NK-92 treated with Interleukin-12 subunit alpha and Interleukin-12 subunit beta, amount 100 ng/mL, for 24 hours (cell line): Measurements from ENCODE around the gene DOCK10.

Source experiments
- DNase-seq: peaks from one replicate; lab custom pipeline; 2025; lab: John Stamatoyannopoulos, UW

The DOCK10 gene

GRCh38 chr2:224881846-224882245, 160.4 kb downstream of the DOCK10 start:
- DNase-seq, result no peak

GRCh38 chr2:224876522-224876921, 165.7 kb downstream of the DOCK10 start:
- DNase-seq, result no peak

GRCh38 chr2:224875841-224876240, 166.4 kb downstream of the DOCK10 start:
- DNase-seq, result no peak

GRCh38 chr2:224875153-224875552, 167.1 kb downstream of the DOCK10 start:
- DNase-seq, result no peak

GRCh38 chr2:224871813-224872212, 170.5 kb downstream of the DOCK10 start:
- DNase-seq, result no peak

GRCh38 chr2:224870341-224870740, 171.9 kb downstream of the DOCK10 start:
- no peak for DNase-seq

- DNase-seq, result no peak
Observed at GRCh38 chr2:224869601-224870233, 172.6 kb downstream of the DOCK10 start.

- no peak for DNase-seq
Observed at GRCh38 chr2:224865016-224865415, 177.3 kb downstream of the DOCK10 start.

- no peak for DNase-seq
Observed at GRCh38 chr2:224861266-224861665, 181.0 kb downstream of the DOCK10 start.

GRCh38 chr2:224860786-224861185, 181.5 kb downstream of the DOCK10 start:
- DNase-seq, result no peak

- DNase-seq, result no peak
Observed at GRCh38 chr2:224851811-224852210, 190.5 kb downstream of the DOCK10 start.

- no peak for DNase-seq
Observed at GRCh38 chr2:224850081-224850480, 192.2 kb downstream of the DOCK10 start.

GRCh38 chr2:224849264-224849663, 193.0 kb downstream of the DOCK10 start:
- no peak for DNase-seq

GRCh38 chr2:224847961-224848850, 194.1 kb downstream of the DOCK10 start:
- DNase-seq, result no peak

- no peak for DNase-seq
Observed at GRCh38 chr2:224847381-224847780, 194.9 kb downstream of the DOCK10 start.

GRCh38 chr2:224846686-224847085, 195.6 kb downstream of the DOCK10 start:
- DNase-seq, result no peak

- no peak for DNase-seq
Observed at GRCh38 chr2:224846161-224846560, 196.1 kb downstream of the DOCK10 start.

GRCh38 chr2:224843141-224843540, 199.1 kb downstream of the DOCK10 start:
- DNase-seq, result no peak

GRCh38 chr2:224841910-224842309, 200.4 kb downstream of the DOCK10 start:
- DNase-seq, result no peak

GRCh38 chr2:224838335-224838734, 203.9 kb downstream of the DOCK10 start:
- no peak for DNase-seq

GRCh38 chr2:224837558-224837957, 204.7 kb downstream of the DOCK10 start:
- no peak for DNase-seq

- no peak for DNase-seq
Observed at GRCh38 chr2:224837066-224837465, 205.2 kb downstream of the DOCK10 start.

GRCh38 chr2:224836263-224836662, 206.0 kb downstream of the DOCK10 start:
- no peak for DNase-seq
